ENCODE data around the gene CENPX.

The CENPX gene

DNA sequence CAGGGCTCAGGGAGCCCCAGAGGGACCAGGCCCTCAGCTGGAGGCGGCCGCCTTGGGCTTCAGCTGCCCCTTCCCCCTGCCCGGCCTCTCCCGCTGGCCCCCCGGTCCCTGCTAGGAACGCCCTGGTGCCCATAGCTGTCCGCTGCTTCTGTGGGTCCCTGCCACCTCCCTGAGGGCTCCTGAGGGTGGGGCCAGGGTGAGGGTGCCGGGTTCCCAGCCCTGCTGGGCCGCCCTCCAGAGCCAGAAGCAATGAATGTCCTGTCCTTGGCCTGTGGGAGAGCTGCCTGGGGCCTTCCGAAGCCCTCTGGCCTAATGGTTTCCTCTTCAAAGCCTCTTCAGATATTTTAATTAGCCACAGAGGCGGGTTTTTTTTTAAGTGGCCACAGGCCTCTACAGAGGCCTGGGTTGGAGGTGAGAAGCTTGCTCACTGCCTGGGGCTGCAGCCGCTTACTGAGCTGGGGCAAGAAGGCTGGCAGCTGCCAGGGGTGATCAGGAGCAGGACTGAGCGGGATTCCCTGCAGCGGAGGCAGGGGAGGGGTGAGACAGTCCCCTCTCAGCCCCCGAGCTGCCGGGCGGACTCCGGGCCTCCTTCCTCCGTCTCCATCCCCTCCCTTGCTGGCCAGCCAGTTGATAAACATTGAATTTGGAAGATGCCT is 9.9 kb downstream of the CENPX start:
- no peak overlapping the region for H3K4me3 ChIP-seq (ENCODE audit: low read length)
- TF ChIP-seq, protein P1, sequence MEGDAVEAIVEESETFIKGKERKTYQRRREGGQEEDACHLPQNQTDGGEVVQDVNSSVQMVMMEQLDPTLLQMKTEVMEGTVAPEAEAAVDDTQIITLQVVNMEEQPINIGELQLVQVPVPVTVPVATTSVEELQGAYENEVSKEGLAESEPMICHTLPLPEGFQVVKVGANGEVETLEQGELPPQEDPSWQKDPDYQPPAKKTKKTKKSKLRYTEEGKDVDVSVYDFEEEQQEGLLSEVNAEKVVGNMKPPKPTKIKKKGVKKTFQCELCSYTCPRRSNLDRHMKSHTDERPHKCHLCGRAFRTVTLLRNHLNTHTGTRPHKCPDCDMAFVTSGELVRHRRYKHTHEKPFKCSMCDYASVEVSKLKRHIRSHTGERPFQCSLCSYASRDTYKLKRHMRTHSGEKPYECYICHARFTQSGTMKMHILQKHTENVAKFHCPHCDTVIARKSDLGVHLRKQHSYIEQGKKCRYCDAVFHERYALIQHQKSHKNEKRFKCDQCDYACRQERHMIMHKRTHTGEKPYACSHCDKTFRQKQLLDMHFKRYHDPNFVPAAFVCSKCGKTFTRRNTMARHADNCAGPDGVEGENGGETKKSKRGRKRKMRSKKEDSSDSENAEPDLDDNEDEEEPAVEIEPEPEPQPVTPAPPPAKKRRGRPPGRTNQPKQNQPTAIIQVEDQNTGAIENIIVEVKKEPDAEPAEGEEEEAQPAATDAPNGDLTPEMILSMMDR (conservative IDR thresholded peaks at IDR 0.05; ENCODE audit: low read length), result no peak
- no peak for DNase-seq (ENCODE audit: low read depth)

DNA sequence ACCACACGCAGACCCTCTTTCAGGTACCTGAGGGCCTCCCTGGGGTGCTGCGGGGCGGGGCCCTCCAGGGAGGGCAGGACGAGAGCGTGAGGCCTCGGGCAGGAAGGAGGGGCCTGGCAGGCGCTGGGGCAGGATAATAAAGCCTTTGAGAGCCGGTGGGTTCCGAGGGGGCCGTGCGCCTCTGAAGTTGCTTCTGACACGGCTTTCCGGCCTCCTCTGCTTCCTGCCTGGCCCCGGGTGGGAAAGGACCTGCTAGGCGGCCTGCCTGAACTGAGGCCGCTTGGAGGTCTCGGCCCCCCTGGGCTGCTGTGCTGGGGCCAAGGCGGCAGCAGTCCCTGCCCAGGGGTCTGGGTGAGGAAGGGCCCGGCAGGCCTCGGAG is 10.4 kb downstream of the CENPX start:
- TF ChIP-seq, protein P1 (conservative IDR thresholded peaks at IDR 0.05; ENCODE audit: low read length), result no peak
- H3K4me3 ChIP-seq (ENCODE audit: low read length), result no peak overlapping the region
- no peak for DNase-seq (ENCODE audit: low read depth)

DNA sequence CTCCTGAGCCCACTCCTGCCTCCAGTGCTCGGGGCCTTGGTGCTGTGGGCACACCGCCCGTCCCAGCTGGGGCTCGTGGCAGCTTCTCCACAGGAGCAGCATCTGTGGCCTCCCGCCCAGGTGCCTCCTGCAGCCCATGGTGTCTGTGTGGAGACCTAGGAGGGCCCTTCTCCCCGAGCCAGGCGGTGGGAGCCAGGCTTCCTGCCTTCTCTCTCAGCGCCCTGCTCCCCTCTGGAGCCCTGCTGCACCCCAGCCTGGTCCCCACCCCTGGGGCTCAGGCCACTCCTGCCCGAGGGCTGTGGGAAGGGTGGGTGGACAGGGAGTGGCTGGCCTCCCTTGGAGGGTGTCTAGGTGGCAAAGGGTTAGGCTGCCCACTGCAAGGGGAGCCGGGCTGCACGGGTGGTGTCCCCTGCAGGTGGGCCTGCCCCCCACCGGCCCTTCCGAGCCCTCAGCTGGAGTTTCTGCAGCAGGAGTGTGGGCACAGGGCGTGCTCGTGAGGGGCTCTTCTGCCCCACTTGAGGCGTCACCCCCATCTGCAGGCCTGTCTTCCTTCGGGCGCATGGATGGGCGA is 11.0 kb downstream of the CENPX start:
- H3K4me3 ChIP-seq (ENCODE audit: low read length), result no peak overlapping the region
- DNase-seq (ENCODE audit: low read depth), result no peak
- TF ChIP-seq, protein P1 (conservative IDR thresholded peaks at IDR 0.05; ENCODE audit: low read length), result no peak

DNA sequence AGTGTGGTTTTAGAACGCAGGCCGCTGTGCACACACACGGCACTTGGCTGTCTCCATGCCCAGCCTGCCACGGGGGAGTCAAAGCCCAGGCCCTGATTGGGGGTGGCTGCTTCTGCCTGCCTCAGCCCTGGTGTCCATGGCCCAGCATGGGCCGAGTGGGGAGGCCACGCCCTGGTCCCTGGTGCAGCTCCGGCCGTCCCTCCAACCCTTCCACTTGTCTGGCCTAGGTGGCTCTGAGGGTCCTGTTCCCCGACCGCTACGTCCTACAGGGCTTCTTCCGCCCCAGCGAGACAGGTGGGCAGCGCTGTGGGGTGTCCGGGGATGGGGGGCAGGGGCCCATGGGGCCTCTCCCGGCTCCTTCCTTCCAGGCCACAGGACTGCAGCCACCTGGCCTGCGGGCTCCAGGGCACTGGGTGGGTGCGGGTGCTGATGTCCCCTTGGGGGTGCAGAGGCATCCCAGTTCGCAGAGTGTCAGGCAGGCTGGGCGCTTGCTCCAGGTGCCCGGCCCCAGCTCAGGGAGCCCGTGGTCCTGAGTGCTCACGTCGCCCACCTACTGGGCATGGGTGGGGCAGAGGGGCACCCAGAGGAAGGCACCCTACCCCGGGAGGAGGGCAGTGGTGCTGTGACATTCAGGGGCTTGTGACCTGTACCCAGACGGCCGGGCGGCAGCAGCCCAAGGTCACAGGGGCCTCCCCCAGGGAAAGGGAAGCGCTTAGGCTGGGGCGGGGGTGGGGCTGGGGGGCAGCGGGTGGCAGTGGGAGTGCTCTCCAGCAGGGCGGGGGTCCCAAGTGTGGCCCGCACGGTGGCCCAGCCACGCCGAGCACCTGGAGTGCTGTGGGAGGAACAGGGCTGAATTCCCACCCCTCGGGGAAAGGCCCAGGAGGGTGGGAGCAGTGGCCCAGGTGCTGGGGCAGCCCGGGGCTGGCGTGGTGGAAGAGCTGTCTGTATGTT is 11.8 kb downstream of the CENPX start:
- DNase-seq (ENCODE audit: low read depth), result no peak
- no peak overlapping the region for H3K4me3 ChIP-seq (ENCODE audit: low read length)
- TF ChIP-seq, protein P1 (conservative IDR thresholded peaks at IDR 0.05; ENCODE audit: low read length), result no peak

DNA sequence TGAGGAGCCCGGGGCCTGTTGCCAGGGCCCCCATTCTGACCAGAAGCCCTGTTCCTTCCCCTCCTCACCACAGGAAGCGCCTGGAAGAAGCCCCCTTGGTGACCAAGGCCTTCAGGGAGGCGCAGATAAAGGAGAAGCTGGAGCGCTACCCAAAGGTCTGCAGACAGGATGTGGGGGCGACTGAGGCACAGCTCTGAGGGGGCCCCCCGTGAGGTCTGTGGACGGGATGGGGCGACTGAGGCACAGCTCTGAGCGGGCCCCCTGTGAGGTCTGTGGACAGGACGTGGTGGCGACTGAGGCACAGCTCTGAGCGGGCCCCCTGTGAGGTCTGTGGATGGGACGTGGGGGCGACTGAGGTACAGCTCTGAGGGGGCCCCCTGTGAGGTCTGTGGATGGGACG is 13.3 kb downstream of the CENPX start:
- TF ChIP-seq, protein P1 (conservative IDR thresholded peaks at IDR 0.05; ENCODE audit: low read length), result no peak
- H3K4me3 ChIP-seq (ENCODE audit: low read length), result no peak overlapping the region
- no peak for DNase-seq (ENCODE audit: low read depth)

DNA sequence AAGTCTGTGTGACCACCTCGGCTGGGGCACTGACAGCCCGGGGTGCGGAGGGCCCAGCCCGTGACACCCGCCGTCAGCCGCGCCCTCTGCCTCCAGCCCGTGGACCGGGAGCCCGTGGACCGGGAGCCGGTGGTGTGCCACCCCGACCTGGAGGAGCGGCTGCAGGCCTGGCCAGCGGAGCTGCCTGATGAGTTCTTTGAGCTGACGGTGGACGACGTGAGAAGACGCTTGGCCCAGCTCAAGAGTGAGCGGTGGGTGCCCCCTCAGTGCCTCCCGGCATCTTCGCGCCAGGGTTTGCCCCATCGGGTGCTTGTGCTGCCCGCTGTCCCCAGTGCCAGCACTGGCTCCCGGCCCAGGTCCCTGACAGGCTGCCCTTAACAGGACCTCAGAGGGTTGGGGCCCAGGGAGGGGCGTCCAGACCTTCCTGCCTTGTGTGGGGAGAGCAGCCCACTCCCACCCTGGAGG is 13.7 kb downstream of the CENPX start:
- TF ChIP-seq, protein P1 (conservative IDR thresholded peaks at IDR 0.05; ENCODE audit: low read length), result no peak
- H3K4me3 ChIP-seq (ENCODE audit: low read length), result no peak overlapping the region
- no peak for DNase-seq (ENCODE audit: low read depth)
